Stimulated activated CD4-positive, alpha-beta T cell treated with anti-CD3 and anti-CD28 coated beads, Interleukin-2, amount 100 ng/mL, for 24 hours (primary cell): ENCODE measurements around the gene MPRIP.
"Not testable (repeated sequence)": the region's sequence is repeated elsewhere in the genome, so short reads cannot be mapped to it uniquely, and the experiment has no call there.

Experiments
- DNase-seq, 2 donors: peaks; one replicate each; pipeline ENCODE4 v3.0.0-alpha.2; 2020

MPRIP gene

DNA sequence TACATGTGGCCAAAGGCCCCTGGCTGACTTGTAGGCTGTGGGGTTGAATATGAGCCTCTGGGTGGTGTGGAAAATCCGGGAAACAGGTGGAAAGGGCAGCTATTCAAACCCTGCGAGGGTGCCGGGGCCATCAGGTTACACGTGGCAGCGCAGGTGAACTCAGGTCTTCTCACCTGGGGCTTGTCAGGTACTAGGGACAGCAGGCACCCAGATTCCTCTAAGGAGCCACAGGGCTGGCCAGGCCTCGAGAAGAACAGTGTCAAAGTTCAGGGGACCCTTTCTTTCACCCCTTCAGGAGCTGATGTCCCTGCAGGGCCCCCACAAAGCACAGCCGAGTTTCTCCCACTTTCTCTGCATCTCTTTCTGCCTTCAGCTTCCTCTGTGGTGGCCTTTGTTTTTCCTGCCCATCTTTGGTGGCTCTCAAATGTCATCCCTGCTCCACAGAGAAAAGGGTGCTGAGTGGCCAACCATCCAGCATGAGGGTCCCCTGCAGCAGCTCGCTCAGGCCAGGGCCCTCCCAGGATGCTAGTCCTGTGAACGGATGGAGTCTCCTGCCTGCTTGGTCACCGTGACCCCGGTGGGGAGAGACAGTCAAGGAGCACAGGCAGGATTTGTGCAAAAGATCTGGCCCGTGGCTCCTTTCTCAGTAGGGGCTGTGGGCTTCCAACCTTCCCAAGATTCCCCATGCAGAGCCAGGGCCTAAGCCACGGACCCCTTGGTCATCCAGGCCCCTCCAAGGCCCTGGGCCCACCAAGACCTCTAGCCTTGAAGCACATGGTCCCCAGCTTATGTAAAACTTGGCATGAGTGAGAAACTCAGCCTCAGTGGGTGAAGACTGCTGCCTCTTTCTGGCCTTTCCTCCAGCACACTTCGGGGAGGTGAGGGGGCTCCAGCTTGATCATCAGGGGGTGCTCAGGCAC is 28.2 kb upstream of the MPRIP start:
- not testable (repeated sequence) for DNase-seq

- DNase-seq = not testable (repeated sequence)
These were observed 27.5 kb upstream of the MPRIP start for GRCh38 chr17:17014748-17015124.

DNA sequence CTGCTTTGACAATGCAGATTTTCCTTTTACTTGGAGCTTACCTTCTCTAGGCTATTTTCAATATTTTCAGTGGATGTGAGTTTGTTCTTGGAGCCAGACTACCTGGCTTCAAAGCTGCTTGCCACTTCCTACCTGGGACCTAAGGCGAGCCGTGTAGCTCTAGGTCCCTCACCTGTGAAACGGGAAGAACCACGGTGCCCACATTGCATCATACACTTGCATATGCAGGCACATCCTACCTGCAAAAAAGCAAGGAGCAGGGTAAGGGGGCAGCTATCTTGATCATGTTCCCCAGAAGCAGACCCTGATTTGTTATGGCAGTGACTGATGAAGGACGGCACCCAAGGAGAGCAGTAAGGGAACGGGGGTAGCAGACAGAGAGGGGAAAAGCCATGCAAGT is 27.0 kb upstream of the MPRIP start:
- DNase-seq = no peak

DNA sequence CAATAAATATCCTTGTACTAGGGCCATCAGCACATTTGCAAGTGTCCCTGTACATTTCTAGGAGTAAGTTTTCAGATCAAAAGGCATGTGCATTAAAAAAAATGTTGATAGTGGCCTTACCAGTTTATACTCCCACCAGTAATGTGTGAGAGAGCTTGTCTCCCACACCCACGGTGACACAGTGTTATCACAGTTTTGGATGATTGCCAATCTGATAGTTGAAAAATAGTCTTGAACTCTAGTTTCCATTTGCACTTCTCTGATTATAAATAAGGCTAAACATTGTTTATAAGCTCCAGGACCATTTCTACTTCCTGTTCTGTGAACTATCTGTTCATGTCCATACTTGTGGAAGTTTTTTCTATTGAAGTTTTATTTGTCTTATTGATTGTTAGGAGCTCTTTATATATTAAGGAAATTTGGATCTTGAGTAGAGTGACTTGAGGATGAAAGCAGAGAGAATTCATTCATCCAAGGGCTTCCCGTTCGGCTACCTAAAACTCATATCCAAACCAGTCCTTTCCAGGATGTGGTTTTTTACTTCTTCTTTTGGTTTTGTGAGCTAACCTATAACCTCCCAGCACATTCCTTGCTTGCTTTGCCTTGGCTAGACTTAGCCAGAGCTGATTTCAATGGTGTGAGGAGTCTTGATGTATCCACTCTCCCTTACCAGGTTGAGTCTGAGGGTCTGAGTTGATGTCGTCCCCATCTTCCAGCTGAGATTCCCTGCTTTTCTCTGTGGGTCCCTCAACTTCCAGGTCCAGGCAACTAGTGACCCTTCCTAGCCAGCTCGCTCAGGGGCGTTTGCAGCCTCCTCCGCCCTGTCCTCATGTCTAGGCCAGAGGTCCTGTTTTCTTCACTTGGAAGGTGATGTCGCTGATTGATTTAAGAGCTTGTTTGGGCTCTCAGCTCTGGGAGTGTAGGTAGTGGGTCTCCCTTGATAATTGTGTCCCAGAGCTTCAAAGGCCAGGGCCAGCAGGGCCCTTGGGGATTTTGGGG is 25.8 kb upstream of the MPRIP start:
- DNase-seq = not testable (repeated sequence)

DNA sequence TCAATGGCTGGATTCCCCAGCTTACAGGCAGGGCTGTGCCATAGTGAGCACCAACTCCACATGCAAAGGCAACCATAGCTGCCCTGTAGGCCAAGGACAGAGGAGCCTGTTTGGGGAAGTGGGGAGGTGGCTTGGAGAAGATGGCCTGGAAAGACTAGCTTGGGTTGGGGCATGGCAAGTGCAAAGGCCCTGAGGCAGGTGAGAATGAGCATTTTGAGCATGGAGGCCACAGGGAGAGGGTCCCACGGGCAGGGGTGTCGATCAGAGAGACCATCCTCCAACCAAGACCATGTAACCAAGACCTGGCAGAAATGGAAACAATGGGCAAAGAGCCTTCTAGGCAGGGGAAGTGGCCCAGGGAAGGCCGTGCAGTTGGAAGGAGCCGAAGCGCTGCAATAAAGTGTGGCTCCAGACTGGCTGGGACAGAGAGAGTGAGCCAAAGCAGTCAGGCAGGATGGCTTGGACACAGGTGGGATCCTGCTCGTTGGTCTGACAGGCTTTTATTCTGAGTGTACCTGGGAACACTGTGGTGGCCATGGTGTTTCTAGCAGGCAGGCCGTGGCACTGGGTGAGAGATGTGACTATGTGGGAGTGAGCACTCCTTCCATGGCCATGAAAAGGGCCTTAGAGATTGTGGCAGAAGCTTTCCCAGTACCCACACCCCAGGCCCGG is 24.8 kb upstream of the MPRIP start:
- no peak for DNase-seq

- DNase-seq = no peak
These were observed 24.2 kb upstream of the MPRIP start for GRCh38 chr17:17018021-17018441.

GRCh38 chr17:17018612-17019429 is 23.4 kb upstream of the MPRIP start:
- no peak for DNase-seq

- no peak for DNase-seq
These were observed 22.9 kb upstream of the MPRIP start for GRCh38 chr17:17019430-17019762.

- no peak for DNase-seq
These were observed 22.3 kb upstream of the MPRIP start for GRCh38 chr17:17019891-17020456.

DNA sequence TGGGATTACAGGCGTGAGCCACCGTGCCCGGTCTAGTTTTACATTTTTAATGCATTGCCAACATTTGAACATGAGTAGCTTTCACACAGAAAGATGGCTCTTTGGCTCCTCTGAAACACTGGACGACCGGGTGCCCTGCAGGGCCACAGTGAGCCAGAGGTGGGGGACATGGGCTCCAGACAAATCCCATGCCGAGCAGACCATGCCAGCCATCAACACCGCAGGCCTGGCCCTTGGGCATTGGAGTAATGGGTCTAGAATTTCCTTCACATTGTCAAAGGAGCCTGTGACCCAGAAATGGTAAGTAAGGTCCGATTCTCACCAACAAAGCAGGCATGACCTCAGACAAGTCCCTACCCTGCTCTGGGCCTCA is 21.4 kb upstream of the MPRIP start:
- DNase-seq = no peak

- no peak for DNase-seq
These were observed 20.9 kb upstream of the MPRIP start for GRCh38 chr17:17021194-17021863.

DNA sequence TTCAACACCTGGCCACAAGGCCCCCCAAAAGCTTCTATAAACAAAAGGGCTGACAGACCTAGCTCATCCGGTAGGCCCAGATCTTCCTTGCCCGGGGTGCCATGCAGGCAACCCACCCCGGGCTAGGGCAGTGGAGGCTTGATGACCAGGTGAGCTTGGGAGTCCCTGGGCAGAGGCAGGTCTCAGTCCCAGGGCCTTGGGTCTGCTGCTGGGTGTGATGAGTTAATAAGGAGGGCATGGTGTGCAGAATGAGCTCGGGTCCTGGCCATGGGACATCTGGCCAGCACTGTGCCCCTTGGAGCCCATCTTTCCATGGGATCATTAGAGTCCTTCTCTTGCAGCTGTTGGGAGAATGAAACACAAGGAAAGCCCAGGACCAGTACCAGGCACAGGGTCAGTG is 20.2 kb upstream of the MPRIP start:
- no peak for DNase-seq

DNA sequence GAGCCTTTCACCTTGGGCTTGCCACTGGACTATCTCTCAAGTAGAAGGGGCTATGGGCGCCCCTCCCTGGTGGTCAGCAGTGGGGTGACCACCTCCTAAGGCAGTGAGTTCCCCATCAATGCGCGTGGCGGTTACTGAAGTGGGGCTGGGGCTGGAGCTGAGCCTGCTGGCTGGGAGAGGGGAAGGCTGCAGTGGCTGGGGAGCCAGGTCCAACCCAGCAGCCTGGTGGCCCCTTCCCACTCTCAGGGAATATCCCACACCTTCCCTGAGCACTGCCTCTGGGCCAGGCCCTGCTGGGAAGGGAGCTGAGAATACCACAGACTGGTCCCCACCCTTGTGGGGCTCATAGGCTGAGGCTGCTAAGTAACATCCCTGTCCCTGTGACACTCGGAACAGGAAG is 19.8 kb upstream of the MPRIP start:
- no peak for DNase-seq

GRCh38 chr17:17024778-17025300 is 17.4 kb upstream of the MPRIP start:
- DNase-seq = no peak

DNA sequence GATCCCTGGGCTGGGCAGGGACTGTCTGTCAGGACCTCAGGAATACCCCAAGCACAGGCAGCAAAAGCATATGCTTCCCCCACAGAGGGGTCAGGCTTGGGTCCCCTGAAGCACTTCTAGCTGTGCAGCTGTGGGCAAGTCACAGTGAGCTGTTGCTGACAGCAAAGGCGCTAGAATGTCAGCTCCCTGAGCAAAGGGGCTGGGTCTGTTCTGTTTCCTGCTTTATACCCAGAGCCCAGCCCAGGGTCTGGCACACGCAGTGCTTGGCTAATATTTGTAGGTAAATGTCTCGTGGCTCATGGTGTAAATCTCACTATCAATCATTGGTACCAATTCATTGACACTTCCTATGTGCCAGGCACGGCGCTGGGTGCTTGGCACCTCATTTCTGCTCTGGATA is 16.6 kb upstream of the MPRIP start:
- DNase-seq = no peak

DNA sequence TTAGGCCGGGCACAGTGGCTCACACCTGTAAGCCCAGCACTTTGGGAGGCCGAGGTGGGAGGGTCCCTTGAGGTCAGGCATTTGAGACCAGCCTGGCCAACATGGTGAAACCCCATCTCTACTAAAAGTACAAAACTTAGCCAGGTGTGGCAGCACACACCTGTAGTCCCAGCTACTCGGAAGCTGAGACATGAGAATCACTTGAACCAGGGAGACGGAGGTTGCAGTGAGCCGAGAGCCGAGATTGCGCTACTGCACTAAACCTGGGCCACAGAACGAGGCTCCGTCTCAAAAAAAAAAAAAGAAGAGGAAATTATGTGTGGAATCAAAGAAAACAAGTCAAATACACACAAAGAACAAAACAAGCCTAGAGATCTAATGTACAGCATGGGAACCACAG is 16.1 kb upstream of the MPRIP start:
- no peak for DNase-seq

GRCh38 chr17:17027442-17028058 is 14.7 kb upstream of the MPRIP start:
- DNase-seq = no peak

- no peak for DNase-seq
These were observed 14.0 kb upstream of the MPRIP start for GRCh38 chr17:17028059-17028877.

GRCh38 chr17:17028878-17029535 is 13.2 kb upstream of the MPRIP start:
- DNase-seq = no peak
